Inferior parietal cortex (tissue), 1 donor: Measurements from ENCODE around the gene SCYL1.

Source experiments
- DNase-seq: peaks from one replicate; pipeline ENCODE4 v3.0.0-alpha.2; 2016; ENCODE audit errors: extremely low spot score

Gene SCYL1

GRCh38 chr11:65569164-65569972 lies 44.5 kb downstream of the SCYL1 start:
- no peak for DNase-seq

- peak; percentile 97 for DNase-seq
These were observed 45.4 kb downstream of the SCYL1 start, which contains the start of gene ZNRD2 for GRCh38 chr11:65569973-65570918. TSS of gene ZNRD2 (plus strand) at chr11:65570477. CDS start at chr11:65570492, 15 bp downstream.

GRCh38 chr11:65571420-65571819 lies 46.5 kb downstream of the SCYL1 start:
- no peak for DNase-seq

GRCh38 chr11:65571940-65572339 lies 47.1 kb downstream of the SCYL1 start:
- DNase-seq: no peak

- DNase-seq: peak; percentile 83
These were observed 47.6 kb downstream of the SCYL1 start, which contains the start of gene FAM89B for GRCh38 chr11:65572356-65573051. TSS of gene FAM89B (plus strand) at chr11:65572538. CDS start at chr11:65572670, 132 bp downstream.

GRCh38 chr11:65573391-65574079 lies 48.7 kb downstream of the SCYL1 start:
- no peak for DNase-seq

GRCh38 chr11:65574109-65574810 lies 49.4 kb downstream of the SCYL1 start:
- peak; percentile 77 for DNase-seq

- no peak for DNase-seq
These were observed 50.1 kb downstream of the SCYL1 start for GRCh38 chr11:65574811-65575567.

- DNase-seq: no peak
These were observed 50.8 kb downstream of the SCYL1 start, which contains the start of gene EHBP1L1 for GRCh38 chr11:65575568-65576231. TSS of gene EHBP1L1 (plus strand) at chr11:65576053. CDS start at chr11:65576303, 250 bp downstream.

GRCh38 chr11:65576232-65576866 lies 51.5 kb downstream of the SCYL1 start:
- DNase-seq: no peak

GRCh38 chr11:65576867-65577755 lies 52.2 kb downstream of the SCYL1 start:
- no peak for DNase-seq

- no peak for DNase-seq
These were observed 52.9 kb downstream of the SCYL1 start for GRCh38 chr11:65577756-65578109.

GRCh38 chr11:65578134-65578533 lies 53.3 kb downstream of the SCYL1 start:
- no peak for DNase-seq

- no peak for DNase-seq
These were observed 53.8 kb downstream of the SCYL1 start for GRCh38 chr11:65578667-65579066.

- no peak for DNase-seq
These were observed 54.4 kb downstream of the SCYL1 start for GRCh38 chr11:65579291-65579690.

GRCh38 chr11:65580031-65580692 lies 55.3 kb downstream of the SCYL1 start:
- no peak for DNase-seq

- no peak for DNase-seq
These were observed 55.9 kb downstream of the SCYL1 start for GRCh38 chr11:65580756-65581155.
